ENCODE data around the gene COPG2.

COPG2 gene

GRCh38 chr7:130461272-130461671 lies 207.3 kb downstream of the COPG2 start:
- DNase-seq: no peak

DNA sequence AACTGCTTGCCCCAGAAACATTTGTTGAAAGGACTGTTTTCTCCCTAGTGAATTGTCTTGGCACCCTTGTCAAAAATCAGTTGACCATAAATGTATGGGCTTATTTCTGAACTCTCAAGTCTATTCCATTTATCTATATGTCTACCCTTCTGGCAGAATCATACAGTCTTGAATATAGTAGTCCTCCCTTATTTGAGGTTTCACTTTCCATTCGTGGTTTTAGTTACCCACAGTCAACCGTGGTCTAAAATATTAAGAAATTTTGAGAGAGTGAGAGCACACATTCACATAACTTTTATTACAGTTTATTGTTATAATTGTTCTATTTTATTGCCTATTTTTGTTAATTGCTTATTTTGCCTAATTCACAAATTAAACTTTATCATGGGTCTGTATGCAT lies 210.3 kb downstream of the COPG2 start:
- DNase-seq: no peak
